Osteocyte (in vitro differentiated cells): ENCODE data around the gene RAP1GAP2. TPM values are rescaled to one million over a fixed set of nuclear protein-coding genes. Genes with fewer than 3 reads are reported as not detected.

ENCODE experiments used
- DNase-seq: peaks from one replicate; pipeline ENCODE4 v3.0.0; 2021; ENCODE audit warnings: mixed read lengths; ENCODE audit not compliant: unreplicated experiment; ENCODE audit errors: extremely low spot score
- H3K27ac Mint-ChIP-seq: one replicate; pipeline ENCODE4 v1.8.0; 2021; ENCODE audit warnings: mild to moderate bottlenecking, mixed read lengths; ENCODE audit not compliant: unreplicated experiment
- H3K27me3 Mint-ChIP-seq: one replicate; pipeline ENCODE4 v1.8.0; 2021; ENCODE audit warnings: mixed read lengths; ENCODE audit not compliant: unreplicated experiment
- H3K36me3 Mint-ChIP-seq: one replicate; pipeline ENCODE4 v1.8.0; 2021; ENCODE audit warnings: mixed read lengths; ENCODE audit not compliant: unreplicated experiment
- H3K4me1 Mint-ChIP-seq: one replicate; pipeline ENCODE4 v1.8.0; 2021; ENCODE audit warnings: mixed read lengths; ENCODE audit not compliant: unreplicated experiment
- H3K4me3 Mint-ChIP-seq: one replicate; pipeline ENCODE4 v1.8.0; 2021; ENCODE audit warnings: mild to moderate bottlenecking, moderate library complexity, mixed read lengths; ENCODE audit not compliant: unreplicated experiment
- H3K9me3 Mint-ChIP-seq: one replicate; pipeline ENCODE4 v1.8.0; 2021; ENCODE audit warnings: mixed read lengths; ENCODE audit not compliant: unreplicated experiment
- total RNA-seq: library from RNA; stranded (reverse); gene quantifications from 2 replicates; pipeline ENCODE4 v1.2.1, GENCODE V29; 2021
- TF ChIP-seq, protein P1 (sequence below): fragments of 200-600 bp; sonication (generic); IDR thresholded peaks from 2 replicates; pipeline ENCODE4 v1.5.0; 2021; ENCODE audit warnings: antibody characterized with exemption, mild to moderate bottlenecking, moderate library complexity

Gene RAP1GAP2
- total RNA-seq, 1 donor from 2014 or later = 6.3 TPM

GRCh38 chr17:2819921-2820501 is 23.8 kb downstream of the RAP1GAP2 start:
- no peaks in the 10 kb centered on the region for H3K36me3 Mint-ChIP-seq
- DNase-seq = no peak

GRCh38 chr17:2821868-2822267 is 25.6 kb downstream of the RAP1GAP2 start:
- peaks cover 16% of the 10 kb centered on the region for H3K27me3 Mint-ChIP-seq
- H3K4me3 Mint-ChIP-seq = no peak overlapping the region
- no peak for DNase-seq
- no peaks in the 10 kb centered on the region for H3K36me3 Mint-ChIP-seq
- no peaks in the 10 kb centered on the region for H3K4me1 Mint-ChIP-seq
- TF ChIP-seq, protein P1, sequence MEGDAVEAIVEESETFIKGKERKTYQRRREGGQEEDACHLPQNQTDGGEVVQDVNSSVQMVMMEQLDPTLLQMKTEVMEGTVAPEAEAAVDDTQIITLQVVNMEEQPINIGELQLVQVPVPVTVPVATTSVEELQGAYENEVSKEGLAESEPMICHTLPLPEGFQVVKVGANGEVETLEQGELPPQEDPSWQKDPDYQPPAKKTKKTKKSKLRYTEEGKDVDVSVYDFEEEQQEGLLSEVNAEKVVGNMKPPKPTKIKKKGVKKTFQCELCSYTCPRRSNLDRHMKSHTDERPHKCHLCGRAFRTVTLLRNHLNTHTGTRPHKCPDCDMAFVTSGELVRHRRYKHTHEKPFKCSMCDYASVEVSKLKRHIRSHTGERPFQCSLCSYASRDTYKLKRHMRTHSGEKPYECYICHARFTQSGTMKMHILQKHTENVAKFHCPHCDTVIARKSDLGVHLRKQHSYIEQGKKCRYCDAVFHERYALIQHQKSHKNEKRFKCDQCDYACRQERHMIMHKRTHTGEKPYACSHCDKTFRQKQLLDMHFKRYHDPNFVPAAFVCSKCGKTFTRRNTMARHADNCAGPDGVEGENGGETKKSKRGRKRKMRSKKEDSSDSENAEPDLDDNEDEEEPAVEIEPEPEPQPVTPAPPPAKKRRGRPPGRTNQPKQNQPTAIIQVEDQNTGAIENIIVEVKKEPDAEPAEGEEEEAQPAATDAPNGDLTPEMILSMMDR = no peak
- no peaks in the 10 kb centered on the region for H3K9me3 Mint-ChIP-seq
- no peak overlapping the region for H3K27ac Mint-ChIP-seq

More at GRCh38 chr17:2819921-2820501, 23.8 kb downstream of the RAP1GAP2 start:
- Mint-ChIP-seq H3K27me3 (peaks cover 8% of the 10 kb centered on the region), H3K4me3 (no peak overlapping the region), H3K9me3 (no peaks in the 10 kb centered on the region), H3K27ac (no peak overlapping the region), H3K4me1 (no peaks in the 10 kb centered on the region)
- TF ChIP-seq, protein P1 = no peak

DNA sequence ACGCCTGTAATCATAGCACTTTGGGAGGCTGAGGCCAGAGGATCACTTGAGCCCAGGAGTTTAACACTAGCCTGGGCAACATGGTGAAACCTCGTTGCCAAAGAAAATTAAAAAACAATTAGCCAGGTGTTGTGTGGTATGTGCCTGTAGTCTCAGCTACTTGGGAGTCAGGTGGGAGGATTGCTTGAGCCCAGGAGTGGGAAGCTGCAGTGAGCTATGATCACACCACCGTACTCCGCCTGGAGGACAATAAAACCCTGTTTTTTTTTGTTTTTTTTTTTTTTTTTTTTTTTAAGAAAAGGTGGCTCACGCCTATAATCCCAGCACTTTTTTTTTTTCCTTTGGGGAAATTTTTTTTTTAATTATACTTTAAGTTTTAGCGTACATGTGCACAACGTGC is 26.1 kb downstream of the RAP1GAP2 start:
- DNase-seq = no peak
- Mint-ChIP-seq H3K36me3 (no peaks in the 10 kb centered on the region), H3K27ac (no peak overlapping the region), H3K4me3 (no peak overlapping the region), H3K27me3 (peaks cover 16% of the 10 kb centered on the region), H3K9me3 (no peaks in the 10 kb centered on the region), H3K4me1 (no peaks in the 10 kb centered on the region)
- TF ChIP-seq, protein P1 = no peak

- Mint-ChIP-seq H3K9me3 (no peaks in the 10 kb centered on the region), H3K4me1 (no peaks in the 10 kb centered on the region), H3K36me3 (no peaks in the 10 kb centered on the region), H3K27me3 (peaks cover 16% of the 10 kb centered on the region), H3K4me3 (no peak overlapping the region), H3K27ac (no peak overlapping the region)
- DNase-seq = no peak
- TF ChIP-seq, protein P1 = no peak
Observed at GRCh38 chr17:2825253-2825970, 29.2 kb downstream of the RAP1GAP2 start.

GRCh38 chr17:2828397-2829038 is 32.3 kb downstream of the RAP1GAP2 start:
- peaks cover 9% of the 10 kb centered on the region for H3K27me3 Mint-ChIP-seq
- DNase-seq = peak; percentile 88
- no peaks in the 10 kb centered on the region for H3K36me3 Mint-ChIP-seq
- TF ChIP-seq, protein P1 = peak; percentile 98
- H3K4me3 Mint-ChIP-seq = no peak overlapping the region
- no peaks in the 10 kb centered on the region for H3K4me1 Mint-ChIP-seq
- H3K27ac Mint-ChIP-seq = no peak overlapping the region
- no peaks in the 10 kb centered on the region for H3K9me3 Mint-ChIP-seq
